ENCODE results near the gene KYAT1. TPM values are rescaled to one million over a fixed set of nuclear protein-coding genes. Genes with fewer than 3 reads are reported as not detected.

KYAT1 gene
- total RNA-seq, 1 donor: 2.0 TPM

Other genes with a start within 250 kb of the KYAT1 start
- 2.1 TPM for gene DYNC2I2, start 225.1 kb downstream of the KYAT1 start, total RNA-seq
- 386 TPM for gene SET, start 192.7 kb downstream of the KYAT1 start, total RNA-seq
- 0.73 TPM for gene PKN3, start 179.4 kb downstream of the KYAT1 start, total RNA-seq
- 19.6 TPM for gene ZDHHC12, start 157.8 kb downstream of the KYAT1 start, total RNA-seq
- 23.4 TPM for gene ZER1, start 110.0 kb downstream of the KYAT1 start, total RNA-seq
- 26.4 TPM for gene TBC1D13, start 94.7 kb downstream of the KYAT1 start, total RNA-seq
- gene ENDOG, start 63.5 kb downstream of the KYAT1 start, total RNA-seq: 3.0 TPM
- gene SPOUT1, start 52.2 kb downstream of the KYAT1 start, total RNA-seq: 8.0 TPM
- gene LRRC8A, start 183 bp upstream of the KYAT1 start, total RNA-seq: 26.4 TPM
- 0.73 TPM for gene PHYHD1, start 39.0 kb upstream of the KYAT1 start, total RNA-seq
- gene DOLK, start 65.7 kb upstream of the KYAT1 start, total RNA-seq: 8.1 TPM
- 34.9 TPM for gene NUP188, start 65.7 kb upstream of the KYAT1 start, total RNA-seq
- gene SH3GLB2, start 146.4 kb upstream of the KYAT1 start, total RNA-seq: 37.0 TPM
- 22.7 TPM for gene MIGA2, start 154.7 kb upstream of the KYAT1 start, total RNA-seq
- gene DOLPP1, start 199.2 kb upstream of the KYAT1 start, total RNA-seq: 1.9 TPM
- gene CRAT, start 228.8 kb upstream of the KYAT1 start, total RNA-seq: 11.6 TPM
- gene PTPA, start 229.5 kb upstream of the KYAT1 start, total RNA-seq: 20.0 TPM

All from mononuclear cell (primary cell).